Activated CD4-positive, alpha-beta T cell treated with anti-CD3 and anti-CD28 coated beads, Interleukin-10, Interleukin-2, amounts not matched to agents 100 ng/mL and 50 ng/mL, durations not matched to agents 16 hours and 8 hours (primary cell): Measurements from ENCODE around the gene GRIK2.

ENCODE experiments used
- DNase-seq: peaks from one replicate; pipeline ENCODE4 v3.0.0-alpha.2; 2020

GRIK2 gene

GRCh38 chr6:101650402-101651100 lies 257.0 kb downstream of the GRIK2 start:
- DNase-seq = no peak

DNA sequence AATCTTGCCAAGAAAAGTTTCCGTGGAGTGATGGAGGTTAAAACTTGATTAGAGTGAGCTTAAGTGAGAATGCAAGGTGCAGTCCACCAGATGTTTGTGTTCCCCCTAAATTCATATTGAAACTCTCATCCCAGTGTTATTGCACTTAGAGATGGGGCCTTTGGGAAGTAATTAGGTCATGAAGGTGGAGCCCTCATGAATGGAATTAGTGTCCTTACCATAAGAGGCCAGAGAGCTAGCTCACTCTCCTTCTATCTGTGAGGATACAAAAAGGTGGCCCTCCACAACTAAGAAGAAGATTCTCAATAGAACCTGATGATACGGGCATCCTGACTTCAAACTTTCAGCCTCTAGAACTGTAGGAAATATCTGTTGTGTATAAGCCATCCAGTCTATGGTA lies 258.6 kb downstream of the GRIK2 start:
- DNase-seq = no peak

DNA sequence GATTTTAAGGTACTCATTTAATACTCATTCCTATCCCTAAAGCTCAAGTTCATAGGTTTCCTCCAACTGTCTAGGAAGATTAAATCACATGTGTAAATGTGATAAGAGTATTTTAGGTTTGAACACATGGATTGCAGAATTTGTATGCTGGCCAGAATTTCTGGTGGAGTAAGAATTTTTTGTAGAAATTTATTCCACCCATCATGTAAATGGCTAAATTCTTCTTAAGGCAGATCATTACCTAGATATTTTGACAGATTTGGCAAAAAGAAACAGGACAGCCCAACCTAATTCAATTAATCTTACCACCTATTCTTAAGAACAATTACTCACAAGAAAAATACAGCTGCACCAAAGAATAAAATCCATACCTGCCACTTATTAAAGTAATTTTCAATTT lies 261.6 kb downstream of the GRIK2 start:
- DNase-seq = no peak

- no peak for DNase-seq
Measured at GRCh38 chr6:101662111-101662897, 268.8 kb downstream of the GRIK2 start.

DNA sequence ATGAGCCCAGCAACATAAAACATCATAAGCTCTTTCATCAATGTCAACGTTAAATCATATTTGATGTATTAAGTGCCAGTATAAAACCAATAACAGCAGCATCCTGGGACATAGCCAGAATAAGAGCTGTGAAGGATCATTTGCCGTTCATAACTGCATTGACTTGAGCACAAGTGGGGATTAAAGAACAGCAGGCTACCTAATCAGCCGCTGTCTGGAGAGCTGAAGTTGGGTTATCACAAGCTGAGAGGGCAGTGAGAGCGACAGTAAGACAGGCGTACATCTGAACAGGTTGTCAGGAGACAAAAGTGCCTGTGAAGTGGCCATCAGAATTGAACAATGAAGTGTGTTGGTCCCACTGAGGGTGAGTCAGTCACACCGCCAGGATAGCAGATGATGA lies 269.6 kb downstream of the GRIK2 start:
- no peak for DNase-seq

GRCh38 chr6:101666256-101666655 lies 272.7 kb downstream of the GRIK2 start:
- no peak for DNase-seq

DNA sequence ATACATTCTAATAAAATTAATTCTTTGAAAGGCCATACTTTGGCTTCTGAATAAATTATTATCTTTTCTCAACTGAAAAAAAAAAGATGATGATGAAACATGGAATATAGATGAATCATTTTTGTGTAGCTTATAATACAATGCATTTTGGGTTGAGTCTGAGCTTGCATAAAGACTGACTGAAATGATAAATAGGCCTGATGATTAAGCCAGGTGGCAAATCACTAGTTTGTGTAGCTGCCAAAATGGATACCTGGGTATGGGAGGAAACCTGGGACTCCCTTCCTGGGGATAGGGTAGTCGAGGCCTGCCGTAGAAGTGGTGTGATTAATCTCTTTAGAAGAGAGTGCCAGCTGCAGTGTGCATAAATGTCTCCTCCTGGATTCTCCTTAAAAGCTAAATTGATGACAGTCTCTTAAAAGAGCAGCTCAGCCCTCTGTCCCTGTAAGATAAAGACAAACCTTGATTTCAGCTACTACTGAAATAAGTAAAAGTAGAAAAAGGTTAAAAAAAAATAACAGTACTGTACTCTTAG lies 275.1 kb downstream of the GRIK2 start:
- no peak for DNase-seq

- no peak for DNase-seq
Measured at GRCh38 chr6:101676187-101676586, 282.7 kb downstream of the GRIK2 start.

DNA sequence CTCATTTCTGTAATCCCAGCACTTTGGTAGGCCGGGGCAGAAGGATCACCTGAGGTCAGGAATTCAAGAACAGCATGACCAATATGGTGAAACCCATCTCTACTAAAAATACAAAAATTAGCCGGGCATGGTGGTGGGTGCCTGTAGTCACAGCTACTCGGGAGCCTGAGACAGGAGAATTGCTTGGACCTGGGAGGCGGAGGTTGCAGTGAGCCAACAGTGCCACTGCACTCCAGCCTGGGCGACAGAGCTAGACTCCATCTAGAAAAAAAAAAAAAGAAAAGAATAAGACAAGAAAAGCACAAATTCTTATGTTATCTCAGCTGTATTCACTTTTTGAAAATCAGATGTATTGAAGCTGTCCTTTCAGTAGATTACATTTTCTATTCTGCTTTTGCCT lies 289.4 kb downstream of the GRIK2 start:
- no peak for DNase-seq

DNA sequence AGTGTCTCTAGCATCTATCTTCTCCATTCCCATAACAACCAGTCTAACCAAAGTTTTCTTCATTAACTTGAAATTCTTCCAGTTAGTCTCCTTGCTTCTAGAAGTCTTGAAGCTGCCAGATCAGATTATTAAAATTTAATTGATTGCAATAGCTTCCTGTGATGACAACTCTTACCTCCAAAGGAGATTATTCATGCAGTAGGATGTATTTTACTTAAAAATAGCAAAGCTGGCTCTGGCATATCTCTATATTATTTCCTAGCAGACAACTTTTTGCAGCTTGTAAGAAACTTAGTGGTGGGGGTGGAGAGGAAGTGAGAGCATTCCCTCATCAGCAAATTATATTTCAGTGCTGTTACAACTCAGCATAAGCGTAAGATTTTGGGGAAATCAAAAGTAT lies 290.4 kb downstream of the GRIK2 start:
- DNase-seq = no peak

DNA sequence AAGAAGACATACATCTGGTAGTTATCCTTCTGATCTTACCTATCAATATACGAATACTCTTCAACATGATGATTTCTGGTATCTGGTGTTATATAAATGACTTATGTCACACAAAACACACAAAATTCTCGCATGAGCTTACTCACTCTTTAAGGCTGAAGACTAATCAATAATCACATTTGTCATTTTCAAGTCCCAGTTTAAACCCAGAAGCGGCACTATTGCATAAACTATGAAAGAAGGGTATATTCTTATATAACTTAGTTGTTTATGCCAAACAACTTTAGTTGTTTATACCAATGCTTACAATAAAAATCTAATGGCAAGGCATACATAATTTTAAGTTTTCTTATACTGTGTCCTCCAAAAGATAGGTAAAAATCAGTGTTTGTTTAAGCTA lies 293.1 kb downstream of the GRIK2 start:
- no peak for DNase-seq

DNA sequence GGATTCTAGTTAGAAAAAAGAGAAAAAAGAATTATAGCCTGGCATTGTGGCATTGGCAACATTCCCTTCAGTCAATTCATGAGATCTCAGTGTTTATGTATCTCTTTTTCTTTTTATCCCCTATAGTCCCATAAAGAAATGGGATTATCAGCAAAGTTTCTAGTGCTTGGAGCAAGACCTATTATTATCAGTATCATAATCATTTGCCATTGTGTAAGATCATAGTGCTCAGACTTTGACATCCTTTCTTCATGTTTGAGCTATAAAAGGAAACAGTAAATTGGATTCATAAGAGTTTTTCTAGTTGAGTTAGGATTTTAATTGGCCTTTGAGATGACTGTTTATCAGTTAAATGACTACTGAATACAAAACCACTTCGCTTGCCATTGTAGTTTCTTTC lies 295.6 kb downstream of the GRIK2 start:
- DNase-seq = no peak

DNA sequence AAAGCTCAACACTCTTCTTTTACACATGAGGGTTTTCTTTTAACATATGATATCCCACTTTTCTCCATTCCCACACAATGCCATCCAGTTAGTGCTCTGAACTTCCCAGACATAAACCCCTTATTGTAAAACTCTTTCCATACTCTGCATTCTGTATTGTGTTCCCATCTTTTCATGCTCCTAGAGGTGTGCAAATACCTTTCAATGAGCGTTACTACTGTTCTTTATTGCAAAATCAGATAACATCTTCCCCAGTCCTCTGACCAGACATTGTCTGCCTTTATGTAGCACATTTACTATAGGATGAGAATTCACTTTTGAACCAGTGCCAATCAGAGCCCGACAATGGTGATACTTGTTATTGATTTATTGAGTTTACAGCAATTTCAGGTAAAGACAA lies 296.2 kb downstream of the GRIK2 start:
- DNase-seq = no peak

GRCh38 chr6:101700655-101701054 lies 307.1 kb downstream of the GRIK2 start:
- DNase-seq = no peak

DNA sequence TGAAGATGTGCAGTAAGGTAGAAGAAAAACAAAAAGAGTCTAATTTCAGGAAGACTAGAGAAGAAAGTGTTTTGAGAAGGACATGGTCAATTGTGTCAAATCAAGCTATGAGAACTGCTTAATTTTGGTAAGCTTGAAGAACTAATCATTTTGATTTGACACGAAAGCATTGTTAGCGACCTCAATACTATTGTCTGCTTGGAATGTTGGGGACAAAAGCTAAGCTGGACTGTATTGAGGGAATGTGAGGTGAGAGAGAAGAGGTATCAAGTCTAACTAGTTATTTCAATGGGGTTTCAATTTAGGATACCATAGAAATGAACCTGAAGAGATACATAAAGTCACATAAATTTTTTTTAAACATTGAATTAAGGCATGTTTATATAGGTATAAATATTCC lies 309.8 kb downstream of the GRIK2 start:
- DNase-seq = no peak

DNA sequence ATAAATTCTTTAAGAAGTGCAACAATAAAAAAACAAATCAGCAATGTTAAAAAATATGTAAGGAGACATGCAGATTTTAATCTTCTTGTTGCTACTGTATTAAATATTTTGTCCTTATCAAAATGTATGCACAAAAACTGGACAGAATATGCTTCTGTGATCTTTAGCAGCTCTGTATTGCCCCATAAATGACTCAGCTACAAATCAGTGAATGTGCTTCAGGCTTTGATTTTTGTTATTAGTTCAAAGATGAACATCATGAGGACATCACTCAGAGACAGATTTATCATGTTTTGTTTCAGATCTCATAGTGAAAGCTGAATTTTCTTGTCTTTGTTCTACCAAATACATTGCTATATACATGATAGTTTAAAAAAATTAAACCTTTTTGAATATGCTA lies 312.4 kb downstream of the GRIK2 start:
- DNase-seq = no peak

DNA sequence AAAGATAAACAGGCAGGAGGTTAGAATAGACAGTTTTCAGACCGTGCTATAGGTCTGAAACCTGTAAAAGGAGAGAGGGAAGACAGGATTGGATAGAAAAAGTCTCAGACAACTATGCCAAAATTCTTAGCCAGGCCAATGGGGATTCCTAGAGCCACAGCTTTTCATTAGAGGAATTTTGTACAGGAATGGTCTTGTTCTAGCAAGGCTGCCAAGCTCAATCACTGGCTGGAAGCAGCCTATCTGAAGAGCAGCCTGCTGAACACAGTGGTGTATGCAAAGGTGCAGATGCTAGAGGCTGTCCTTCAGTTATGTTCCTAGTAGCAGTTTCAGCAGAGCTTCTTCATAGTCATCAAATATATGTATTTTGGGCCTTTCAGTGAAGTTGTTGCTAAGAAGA lies 313.1 kb downstream of the GRIK2 start:
- DNase-seq = no peak

DNA sequence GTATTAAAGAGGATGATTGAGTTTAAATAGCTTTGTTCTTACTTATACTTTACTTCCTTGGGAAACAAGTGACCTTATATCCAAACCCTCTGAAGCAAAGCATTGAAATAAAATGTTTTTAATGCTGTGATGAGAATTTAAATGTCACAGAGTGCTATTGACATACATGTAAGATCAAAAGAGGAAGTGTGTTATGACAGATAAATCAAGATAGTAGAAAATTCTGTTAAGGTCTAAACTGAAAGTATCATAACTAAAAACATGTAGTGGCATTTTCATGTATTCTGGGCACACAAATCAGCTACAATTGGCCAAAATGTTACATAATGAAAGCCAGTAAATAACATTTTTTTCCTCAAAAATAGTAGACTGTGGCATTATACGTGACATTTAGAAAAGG lies 318.0 kb downstream of the GRIK2 start:
- DNase-seq = no peak

- no peak for DNase-seq
Measured at GRCh38 chr6:101716387-101716786, 322.9 kb downstream of the GRIK2 start.

DNA sequence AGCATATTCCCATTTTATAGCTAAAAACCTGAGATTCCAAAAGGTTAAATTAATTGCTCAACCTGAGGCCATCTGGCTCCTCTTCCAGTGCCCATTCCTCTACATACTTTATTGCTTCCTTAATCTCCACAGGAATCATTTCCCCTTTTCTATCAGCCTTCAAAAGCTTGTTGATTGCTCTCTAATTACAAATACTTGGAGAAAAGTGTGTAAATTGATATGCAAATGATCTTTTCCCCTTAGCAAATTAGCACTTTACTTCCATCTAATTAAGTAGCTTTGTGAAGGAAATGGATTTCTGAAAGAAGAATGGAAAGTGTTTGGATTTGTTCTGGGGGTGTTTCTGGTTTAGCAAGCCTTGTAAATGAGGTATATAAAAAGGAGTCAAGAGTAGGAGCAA lies 323.3 kb downstream of the GRIK2 start:
- DNase-seq = no peak

GRCh38 chr6:101719521-101719920 lies 326.0 kb downstream of the GRIK2 start:
- no peak for DNase-seq

GRCh38 chr6:101722471-101722870 lies 329.0 kb downstream of the GRIK2 start:
- DNase-seq = no peak

GRCh38 chr6:101722991-101723579 lies 329.6 kb downstream of the GRIK2 start:
- DNase-seq = no peak

GRCh38 chr6:101728388-101728787 lies 334.9 kb downstream of the GRIK2 start:
- DNase-seq = no peak
